Thyroid gland (tissue), 4 donors: ENCODE measurements around the gene AKAP6.

Experiments
- POLR2A ChIP-seq, 2 donors: fragments of 450-650 bp; IDR thresholded peaks; one replicate each; pipeline ENCODE4 v1.6.1; 2017; ENCODE audit warnings: antibody characterized with exemption in 2 of 2, mild to moderate bottlenecking in 2 of 2, moderate library complexity in 1 of 2
- TF ChIP-seq, protein P1 (sequence below), 6 experiments: fragments of 200-600 bp in 3 of 6; fragments of 450-650 bp in 3 of 6; sonication (generic) in 3 of 6; IDR thresholded peaks; one replicate each; pipeline ENCODE4 v1.5.1; 2016 to 2019; ENCODE audit warnings: antibody characterized with exemption in 6 of 6, mild to moderate bottlenecking in 2 of 6, inconsistent platforms in 1 of 6, moderate library complexity in 1 of 6

DNA sequence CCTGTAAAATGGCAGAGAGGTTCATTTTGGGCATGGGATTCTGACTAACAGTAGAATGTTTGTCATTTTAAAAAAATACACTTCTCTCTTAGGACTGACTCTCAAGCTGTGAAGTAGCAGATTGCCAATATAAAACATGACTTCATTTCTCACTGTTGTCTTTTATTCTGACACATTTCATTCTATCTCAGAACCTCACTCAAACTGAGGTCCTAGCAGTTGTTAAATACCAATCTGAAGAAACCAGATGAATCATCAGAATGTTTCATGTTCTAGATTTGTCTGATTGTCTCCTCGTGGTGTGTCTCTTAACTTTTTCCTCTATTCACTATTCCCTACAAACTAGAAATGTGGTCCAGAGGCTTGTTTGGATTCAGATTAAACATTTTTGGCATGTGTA, 333.1 kb downstream of the AKAP6 start:
- TF ChIP-seq, protein P1, sequence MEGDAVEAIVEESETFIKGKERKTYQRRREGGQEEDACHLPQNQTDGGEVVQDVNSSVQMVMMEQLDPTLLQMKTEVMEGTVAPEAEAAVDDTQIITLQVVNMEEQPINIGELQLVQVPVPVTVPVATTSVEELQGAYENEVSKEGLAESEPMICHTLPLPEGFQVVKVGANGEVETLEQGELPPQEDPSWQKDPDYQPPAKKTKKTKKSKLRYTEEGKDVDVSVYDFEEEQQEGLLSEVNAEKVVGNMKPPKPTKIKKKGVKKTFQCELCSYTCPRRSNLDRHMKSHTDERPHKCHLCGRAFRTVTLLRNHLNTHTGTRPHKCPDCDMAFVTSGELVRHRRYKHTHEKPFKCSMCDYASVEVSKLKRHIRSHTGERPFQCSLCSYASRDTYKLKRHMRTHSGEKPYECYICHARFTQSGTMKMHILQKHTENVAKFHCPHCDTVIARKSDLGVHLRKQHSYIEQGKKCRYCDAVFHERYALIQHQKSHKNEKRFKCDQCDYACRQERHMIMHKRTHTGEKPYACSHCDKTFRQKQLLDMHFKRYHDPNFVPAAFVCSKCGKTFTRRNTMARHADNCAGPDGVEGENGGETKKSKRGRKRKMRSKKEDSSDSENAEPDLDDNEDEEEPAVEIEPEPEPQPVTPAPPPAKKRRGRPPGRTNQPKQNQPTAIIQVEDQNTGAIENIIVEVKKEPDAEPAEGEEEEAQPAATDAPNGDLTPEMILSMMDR (IDR thresholded peaks at IDR 0.05), result no peak
- TF ChIP-seq POLR2A (IDR thresholded peaks at IDR 0.05), result no peak
